NCI-H1694 treated with DMSO at 0.1 percent for 48 hours (cell line): Measurements from ENCODE around the gene EHD1.
"Not testable (repeated sequence)": the region's sequence is repeated elsewhere in the genome, so short reads cannot be mapped to it uniquely, and the experiment has no call there.

Experiments
- DNase-seq: peaks from one replicate; lab custom pipeline; 2025; lab: John Stamatoyannopoulos, UW

The EHD1 gene

GRCh38 chr11:64826578-64827450, 51.6 kb downstream of the EHD1 start:
- no peak for DNase-seq

DNA sequence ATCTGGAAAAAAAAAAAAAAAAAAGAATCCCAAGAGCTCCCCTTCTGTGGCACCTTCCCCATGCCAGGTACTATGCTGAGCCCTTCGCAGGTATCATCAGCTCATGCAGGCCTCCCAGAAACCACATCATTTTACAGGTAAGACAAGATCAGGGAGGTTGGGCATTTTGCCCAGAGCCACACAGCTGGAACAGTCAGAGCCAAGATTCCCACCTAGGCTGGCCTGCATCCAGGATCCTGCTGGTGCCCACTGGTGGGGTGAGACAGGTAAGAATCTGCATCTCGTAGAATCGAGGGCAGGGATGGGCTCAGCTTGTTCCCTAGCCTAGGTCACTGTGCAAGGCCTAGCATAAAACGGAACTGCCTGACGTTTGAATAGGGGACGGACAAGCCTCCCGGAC, 52.4 kb downstream of the EHD1 start:
- no peak for DNase-seq

- DNase-seq, result no peak
Observed at GRCh38 chr11:64823568-64824119, 54.8 kb downstream of the EHD1 start.

DNA sequence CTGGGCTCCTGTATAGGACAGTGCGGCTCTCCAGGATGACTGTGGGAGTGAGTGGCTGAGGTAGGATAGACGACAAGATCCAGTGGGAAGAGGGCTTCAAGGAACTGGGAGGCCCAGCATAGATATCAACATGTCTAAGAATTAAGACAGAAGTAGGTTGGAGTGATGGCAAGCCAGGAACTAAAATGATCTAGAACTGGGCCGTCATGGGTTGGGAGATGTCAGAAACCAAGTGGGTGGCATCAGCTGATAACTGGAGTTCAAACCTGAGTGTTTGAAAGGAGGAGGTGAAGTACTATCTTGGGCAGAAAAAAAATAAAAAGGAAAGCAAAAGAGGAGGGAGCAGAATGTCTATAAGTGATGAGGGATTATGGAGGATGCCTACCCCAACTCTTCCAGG, 60.9 kb downstream of the EHD1 start:
- no peak for DNase-seq

GRCh38 chr11:64815433-64815832, 63.0 kb downstream of the EHD1 start:
- not testable (repeated sequence) for DNase-seq

- DNase-seq, result no peak
Observed at GRCh38 chr11:64814712-64815187, 63.7 kb downstream of the EHD1 start.

DNA sequence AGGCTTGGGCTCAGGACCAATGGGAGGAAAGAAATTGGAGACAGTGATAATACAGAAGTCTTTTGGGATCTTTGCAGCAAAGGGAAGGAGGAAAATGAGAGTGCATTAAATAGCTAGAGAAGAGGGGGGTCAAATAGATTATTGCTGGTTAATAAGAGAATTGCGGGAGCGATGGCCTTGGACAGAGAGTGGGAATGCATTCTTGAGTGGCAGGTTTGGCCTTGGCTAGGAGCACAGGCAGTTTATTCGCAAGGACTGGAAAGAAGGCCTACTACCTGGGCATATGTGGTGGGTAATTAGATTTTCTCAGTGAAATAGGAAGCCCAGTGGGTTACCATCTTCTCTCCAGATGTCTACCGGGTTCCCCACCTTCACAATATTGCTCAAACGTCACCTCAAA, 64.6 kb downstream of the EHD1 start:
- DNase-seq, result no peak

DNA sequence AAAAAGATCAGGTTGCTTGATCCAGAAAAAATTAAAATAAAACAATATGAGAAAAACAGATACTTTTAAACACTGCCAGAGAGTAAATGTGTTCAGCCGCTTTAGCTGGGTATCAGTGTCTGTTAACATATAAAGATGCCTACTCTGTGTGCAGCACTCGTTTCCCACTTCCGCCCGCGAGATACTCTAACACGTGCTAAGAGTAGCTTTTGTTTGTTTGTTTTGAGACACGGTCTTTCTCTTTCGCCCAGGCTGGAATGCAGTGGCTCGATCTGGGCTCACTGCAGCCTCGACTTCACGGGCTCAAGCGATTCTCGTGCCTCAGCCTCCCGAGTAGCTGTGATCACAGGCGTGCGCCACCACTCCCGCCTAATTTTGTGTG, 67.5 kb downstream of the EHD1 start:
- DNase-seq, result no peak

- peak; percentile 96 for DNase-seq
Observed at GRCh38 chr11:64810271-64810890, 68.0 kb downstream of the EHD1 start, which contains the start of gene MEN1. Gene MEN1, minus strand, starts transcription at chr11:64810551. Its CDS starts 442 bp downstream, at chr11:64810109.

DNA sequence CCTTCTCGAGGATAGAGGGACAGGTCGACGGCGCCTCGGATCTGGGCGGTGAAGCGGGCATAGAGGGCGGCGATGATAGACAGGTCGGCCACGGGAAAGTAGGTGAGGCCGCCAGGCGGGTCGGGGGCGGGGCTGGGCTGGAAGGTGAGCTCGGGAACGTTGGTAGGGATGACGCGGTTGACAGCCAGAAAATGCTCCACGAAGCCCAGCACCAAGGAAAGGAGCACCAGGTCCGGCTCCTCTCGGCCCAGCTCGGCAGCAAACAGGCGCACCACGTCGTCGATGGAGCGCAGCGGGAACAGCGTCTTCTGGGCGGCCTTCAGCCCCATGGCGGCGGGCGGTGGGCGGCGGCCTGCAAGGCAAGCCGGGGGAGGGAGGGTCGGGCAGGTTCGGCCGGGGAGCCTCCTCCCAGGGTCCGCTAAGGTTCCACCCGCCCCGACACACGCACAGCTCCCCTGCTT, 68.6 kb downstream of the EHD1 start:
- DNase-seq, result no peak

GRCh38 chr11:64805481-64805880, 72.9 kb downstream of the EHD1 start:
- DNase-seq, result no peak

DNA sequence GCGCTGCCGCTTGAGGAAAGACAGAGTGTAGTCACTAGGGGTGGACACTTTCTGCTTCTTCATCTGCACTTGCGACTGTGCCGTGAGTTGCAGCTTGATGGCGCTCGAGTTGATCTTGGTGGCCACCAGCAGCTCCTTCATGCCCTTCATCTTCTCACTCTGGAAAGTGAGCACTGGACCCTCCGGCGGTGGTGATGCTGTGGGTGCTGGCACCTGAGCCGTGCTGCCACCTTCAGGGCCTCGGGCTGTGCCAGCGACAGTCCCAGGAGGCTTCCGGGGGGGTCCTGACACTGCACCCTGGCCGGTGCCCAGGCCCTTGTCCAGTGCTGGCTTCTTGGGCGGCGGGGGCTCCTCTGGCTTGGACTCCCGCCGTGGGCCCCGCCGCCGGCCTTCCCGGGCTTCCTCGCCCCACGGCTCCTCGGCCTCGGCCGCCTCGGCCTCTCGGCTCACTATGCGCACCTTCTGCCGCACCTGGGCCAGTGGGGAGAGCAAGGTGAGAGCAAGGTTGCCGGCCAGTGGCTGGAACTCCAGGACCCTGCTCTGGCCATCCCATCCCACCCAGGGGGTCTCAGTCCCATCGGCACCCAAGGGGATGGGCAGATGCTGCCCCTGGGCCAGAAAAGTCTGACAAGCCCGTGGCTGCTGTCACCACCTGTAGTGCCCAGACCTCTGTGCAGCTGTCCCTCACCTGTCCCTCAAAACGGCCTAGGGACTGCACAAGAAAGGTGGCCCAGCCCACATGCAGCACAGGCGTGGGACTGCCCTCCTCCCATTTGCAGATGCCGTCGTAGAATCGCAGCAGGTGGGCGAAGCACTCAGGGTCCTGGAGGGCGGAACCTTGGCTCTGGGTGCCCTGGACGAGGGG, 73.8 kb downstream of the EHD1 start:
- DNase-seq, result no peak

GRCh38 chr11:64803846-64804345, 74.5 kb downstream of the EHD1 start:
- DNase-seq, result no peak

DNA sequence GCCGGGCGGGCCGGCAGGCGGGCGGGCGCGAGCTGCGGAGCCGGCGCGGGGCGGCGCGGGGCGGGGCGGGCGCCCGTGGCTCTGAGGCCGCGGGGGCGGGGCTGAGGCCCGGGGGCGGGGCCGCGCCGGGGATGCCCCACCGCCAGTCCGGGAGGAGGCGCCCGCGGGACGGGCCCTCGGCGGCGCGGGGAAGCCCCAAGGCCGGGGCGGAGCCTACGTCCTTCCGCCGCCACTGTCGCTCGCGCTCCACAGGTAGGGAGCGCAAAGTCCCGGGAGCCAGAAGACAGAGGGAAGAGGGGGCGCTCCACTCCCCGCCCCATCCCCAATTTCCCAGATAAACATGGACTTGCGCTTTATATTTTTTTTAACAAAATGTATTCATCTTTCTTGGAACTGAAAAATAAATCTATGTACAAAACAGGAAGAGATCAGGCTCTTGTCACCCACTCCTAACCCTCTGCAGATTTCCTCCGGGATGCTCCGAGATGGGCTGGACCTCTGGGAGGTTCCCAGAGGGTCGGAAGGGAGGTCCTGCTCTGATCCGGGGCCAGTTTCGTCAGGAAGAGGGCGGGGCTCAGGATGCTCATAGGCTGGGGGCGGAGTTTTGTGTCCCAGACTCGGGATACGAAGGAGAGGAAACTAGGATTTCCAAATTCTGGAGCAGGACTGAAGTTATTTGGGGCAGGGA, 75.1 kb downstream of the EHD1 start, which contains the start of gene MAP4K2:
MAP4K2 (minus strand) TSS at position 57 of the 688 bp plus-strand sequence. CDS start 65 bp downstream, outside the sequence.
- DNase-seq, result peak; percentile 54

DNA sequence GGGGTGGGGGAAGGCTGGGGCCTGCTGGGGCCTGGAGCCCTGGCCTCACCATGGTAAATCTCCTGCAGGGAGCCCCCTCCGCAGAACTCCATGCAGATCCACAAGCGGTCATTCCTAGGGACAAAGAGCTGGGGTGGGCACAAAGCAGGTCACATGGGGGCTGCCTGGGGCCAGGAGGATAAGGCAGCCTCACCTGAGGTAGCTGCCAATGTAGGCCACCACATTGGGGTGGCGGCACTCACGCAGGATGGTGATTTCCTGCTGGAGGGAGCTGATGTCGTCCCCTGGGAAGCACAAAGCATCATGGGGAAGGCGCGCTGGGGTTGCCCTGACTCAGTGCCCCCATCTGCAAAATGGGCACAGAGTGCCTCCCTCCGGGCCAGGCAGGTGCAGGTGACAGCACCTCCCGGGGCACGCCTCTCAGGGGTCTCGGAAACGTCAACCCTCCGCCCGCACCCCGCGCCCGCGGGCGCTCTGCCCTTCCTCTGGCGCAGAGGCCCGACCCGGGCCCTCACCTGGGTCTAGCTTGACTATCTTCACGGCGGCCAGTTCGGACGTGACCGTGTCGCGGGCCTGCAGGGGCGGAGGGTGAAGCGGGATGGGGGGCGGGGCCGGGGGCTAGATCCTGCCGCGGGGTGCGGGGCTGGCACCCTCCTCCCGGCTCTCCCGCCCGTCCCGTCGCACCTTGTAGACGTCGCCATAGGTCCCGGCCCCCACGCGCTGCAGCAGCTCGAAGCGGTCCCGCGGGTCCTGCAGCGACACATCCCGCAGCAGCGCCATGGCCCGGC, 75.9 kb downstream of the EHD1 start:
- DNase-seq, result no peak
